ELF-1 (cell line): Measurements from ENCODE around the gene FAM53B.

Experiments used
- DNase-seq: peaks from one replicate; pipeline ENCODE4 v3.0.0-alpha.2; 2016; ENCODE audit warnings: low read depth, low spot score

Gene FAM53B

DNA sequence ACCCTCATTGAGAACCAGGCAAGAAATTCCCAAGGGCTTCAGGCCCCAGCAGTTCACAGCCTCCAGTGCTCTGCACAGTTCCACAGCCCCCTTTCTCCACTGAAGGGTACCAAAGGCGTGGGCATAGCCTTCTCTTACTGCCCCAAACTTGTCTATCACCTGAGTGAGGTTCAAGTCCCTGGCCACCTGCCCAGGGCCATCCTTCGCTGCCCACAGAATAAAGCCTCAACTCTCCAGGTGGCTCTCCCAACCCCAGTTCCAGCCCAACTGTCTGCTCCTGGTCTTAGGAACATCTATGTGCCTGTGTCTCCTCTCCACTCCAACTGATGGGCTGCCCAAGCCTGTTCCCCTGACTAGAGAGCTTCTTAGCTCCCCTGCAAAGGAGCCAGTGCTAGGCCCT, 79.1 kb downstream of the FAM53B start:
- DNase-seq = no peak

DNA sequence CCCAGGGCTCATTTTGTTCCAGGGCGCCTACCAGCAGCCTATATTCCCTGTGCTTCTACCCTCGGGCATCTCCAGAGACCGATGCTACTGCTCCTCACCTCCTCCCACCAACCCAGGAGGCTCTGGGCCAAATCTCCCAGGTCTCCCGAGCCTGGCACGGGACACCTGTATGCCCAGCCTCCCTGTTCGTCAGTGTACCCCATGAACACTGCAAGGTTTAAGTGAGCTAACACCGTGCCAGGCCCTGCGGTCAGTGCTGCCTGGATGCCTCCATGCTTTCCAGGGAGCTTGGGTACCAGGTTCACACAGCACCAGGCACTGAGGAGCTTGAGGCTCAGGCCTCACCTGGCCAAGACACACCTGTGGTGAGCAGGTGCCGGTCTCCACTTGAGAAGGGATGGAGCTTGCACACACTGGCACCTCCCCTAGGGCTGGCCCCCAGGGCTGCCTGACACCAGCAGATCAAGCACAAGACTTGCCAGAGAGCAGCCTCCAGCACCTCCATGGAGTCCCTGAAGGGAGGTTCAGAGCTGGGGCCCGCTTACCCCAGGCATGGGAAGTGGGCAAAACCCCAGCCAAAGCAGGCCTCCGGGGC, 80.3 kb downstream of the FAM53B start:
- DNase-seq = no peak

DNA sequence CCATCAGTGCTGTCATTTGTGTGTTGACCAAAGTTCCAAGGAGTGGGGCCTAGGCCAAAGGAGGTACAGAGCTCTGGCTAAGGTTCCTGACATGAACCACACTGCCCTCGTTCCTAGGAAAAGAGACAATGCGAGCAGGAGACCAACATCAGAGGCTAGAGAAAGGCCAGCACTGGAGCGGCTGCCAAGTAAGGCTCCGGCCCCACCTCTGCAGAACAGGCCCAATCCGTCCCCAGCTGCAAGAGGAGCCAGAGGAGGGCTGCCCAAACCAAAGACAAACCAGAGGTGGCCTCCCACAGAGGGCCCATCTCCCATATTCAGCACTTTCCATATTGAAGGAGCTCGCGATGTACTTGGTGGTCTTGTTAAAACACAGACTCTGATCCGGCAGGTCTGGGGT, 81.0 kb downstream of the FAM53B start:
- DNase-seq = no peak

DNA sequence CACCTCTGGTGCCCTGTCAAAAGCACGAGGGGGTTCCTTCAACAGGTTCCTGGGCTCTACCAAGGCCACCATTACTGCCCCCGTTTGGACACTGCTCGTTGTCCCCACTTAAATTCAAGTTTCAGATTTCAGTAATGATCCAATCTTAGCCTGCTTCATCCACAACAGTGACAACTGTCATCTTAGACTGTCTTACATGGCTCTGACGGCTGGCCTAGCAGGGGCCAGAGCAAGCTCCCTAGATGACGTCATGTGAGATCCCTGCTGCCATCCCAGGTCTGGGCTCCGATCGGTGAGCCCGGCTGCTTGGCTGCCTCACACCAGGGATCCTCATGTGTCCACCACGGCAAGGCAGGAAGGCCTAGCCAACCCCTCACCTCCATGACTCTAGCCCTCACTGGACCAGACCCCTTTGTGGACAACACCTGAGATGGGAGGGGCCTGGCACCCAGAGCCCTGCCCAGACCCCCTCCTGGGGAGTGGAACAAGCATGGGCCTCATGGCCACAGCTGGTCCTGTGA, 82.5 kb downstream of the FAM53B start:
- DNase-seq = no peak

DNA sequence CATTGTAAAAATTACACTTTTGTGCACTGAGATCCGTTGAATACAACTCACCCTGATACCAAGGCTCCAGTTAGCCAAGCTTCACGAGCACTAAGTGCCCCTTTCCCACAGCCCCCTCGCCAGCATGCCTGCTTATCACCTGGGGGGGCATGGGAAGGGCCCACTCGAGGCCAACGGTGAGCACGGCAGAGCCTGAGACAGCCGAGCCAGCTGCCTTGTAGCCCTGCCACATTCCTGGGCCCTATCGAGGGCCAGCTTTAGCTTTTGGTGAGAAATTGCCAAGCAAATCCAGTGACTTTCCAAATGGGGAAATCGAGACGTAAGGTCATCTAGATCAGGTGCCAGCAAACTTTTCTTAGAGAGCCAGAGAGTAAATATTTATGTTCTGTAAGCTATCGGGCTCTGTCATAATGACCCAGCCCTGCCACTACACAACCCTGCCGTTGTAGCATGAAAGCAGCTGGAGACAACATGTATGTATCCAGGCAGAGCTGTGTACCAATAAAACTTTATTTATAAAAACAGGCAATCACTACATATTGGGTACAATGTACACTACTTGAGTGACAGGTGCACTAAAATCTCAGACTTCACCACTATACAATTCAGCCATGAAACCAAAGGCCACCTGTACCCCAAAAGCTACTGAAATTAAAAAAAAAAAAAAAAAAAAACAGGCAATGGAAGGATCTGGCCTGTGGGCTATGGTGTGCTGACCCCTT, 83.6 kb downstream of the FAM53B start:
- no peak for DNase-seq

DNA sequence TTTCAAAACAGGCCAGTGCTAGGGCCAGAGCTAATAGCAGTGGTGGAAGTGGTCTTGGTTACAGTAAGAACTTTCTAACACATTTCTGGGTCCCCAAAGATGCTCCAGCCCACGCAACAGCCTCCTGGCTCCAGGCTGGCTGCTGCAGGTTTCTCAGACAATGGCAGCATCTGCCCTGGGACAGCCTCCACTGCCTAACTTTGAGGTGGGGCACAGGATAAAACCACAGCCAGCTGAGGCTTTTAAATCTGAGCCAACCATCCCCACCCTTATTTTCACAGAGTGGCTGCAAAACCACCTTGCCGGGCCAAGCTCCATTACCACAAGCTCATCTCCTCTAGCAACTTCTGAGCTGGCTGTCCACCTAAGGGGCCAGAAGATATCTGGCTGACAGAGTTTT, 84.8 kb downstream of the FAM53B start:
- DNase-seq = no peak

DNA sequence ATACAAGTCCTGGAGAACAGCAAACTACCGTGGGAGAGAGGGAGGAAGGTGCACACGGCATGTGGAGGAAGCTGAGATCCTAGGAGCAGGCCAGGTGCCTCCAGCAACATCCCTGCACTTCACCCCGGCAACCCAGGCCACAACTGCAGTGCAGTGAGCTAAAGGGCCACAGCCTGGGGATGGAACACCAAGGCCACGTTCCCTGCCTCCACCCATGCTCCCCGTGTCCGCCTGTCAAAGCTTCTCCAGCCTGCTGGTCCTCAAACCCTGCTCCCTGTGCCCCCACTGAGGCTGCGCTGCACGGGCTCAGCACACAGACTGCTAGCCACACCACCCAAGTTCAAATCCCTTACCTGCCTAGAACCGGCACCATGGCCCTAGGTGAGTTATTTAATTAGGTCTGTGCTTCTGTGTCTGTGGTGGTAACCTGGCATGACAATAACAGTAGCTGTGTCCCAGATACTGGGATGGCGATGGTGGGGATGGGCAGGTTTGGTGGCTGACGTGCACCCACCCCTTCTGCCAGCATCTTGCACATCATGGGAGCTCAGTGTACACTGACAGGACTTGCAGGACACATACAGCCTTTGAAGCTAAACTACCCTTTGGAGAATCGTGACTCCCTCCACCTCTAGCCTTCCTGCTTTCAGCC, 85.5 kb downstream of the FAM53B start:
- DNase-seq = no peak

DNA sequence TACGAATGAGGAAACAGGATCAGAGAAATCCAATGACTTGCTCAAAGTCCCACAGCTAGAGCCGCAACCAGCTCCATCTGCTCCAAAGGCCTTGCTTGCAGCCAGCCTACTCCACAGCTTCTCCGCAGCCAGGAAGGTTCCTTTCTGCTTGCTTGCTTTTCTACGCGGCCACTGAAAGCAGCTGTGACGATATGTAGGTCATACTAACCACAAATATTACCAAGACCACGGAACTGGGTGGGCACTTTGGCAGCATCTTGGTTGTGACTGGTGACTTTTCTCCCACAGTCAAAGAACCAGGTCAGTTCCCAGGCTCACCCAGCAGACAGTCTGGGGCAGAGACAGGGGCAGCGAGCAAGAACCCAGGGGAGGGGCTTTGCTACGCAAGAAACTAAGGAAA, 86.4 kb downstream of the FAM53B start:
- no peak for DNase-seq

DNA sequence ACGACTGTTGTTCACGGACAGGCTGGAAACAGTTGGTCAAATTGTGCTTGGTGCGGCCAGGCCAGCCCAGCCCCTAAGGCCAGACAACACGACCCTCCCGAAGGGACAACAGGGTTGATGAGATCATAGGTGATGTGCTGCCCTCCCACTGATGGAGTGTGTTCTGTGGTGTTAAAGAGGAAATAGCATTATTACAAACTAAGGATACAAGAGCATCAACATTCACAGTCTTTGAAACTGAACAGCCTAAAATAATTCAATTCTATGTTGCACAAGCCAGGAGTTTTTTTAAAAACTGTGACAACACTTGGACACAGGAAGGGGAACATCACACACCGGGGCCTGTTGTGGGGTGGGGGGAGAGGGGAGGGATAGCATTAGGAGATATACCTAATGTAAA, 87.6 kb downstream of the FAM53B start:
- DNase-seq = no peak

DNA sequence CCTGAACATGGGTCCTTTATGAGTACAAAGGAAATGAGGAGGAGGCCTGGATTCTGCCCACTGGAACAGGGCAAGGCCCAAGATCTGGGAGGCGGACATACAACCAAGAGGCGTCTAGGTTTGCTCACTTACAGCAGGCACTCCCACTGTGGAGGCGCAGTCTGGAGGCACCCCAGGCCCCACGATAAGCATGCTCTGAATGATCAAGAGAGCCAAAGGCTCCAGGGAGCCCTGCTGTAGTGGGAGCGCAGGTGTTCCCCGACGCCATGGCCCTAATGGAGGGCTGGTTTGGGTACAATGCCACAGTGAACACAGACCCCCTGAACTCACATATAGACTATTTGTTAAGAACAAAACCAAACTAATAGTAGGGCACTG, 88.1 kb downstream of the FAM53B start:
- no peak for DNase-seq

DNA sequence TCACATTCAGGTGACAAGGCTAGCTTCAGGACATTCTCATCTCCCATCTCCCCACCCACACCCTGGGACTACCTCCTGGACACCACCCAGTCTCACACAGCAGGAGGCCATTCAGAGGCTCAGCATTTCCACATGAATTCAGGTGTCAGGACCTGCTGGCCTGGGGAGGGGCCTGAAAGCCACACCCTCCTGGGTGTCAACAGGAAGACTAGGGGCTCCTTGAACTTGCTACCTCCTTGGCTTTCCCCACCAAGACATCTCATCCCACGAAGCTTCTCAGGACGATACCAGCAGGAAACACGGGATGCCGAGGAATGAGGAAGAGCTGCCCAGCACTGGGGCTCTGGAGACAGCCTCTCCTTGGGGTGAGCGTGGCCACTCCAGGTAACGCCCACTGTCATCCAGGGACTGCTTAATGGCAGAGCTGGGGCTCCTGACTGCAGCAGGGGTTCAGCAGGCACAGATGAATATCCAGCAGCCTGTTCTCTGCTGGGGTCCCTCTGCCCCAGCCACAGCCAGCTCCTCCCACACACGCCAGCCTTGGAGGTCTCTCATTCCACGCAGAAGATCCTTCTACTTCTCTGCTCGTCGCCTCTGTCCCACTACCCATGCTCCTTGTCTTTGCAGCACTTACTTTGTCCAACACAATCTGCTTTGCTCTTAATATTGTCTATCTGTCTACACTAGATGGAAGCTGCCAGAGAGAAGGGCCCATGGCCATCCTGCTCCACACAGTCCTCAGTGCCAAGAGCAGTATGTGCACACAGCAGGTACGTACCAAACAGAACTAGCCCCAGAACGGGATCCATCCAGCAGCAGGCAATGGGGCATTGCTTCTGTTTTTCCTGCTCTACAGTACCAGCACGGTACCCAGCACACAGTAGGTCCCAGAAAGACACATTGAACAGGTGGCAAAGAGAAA, 88.7 kb downstream of the FAM53B start:
- DNase-seq = no peak

DNA sequence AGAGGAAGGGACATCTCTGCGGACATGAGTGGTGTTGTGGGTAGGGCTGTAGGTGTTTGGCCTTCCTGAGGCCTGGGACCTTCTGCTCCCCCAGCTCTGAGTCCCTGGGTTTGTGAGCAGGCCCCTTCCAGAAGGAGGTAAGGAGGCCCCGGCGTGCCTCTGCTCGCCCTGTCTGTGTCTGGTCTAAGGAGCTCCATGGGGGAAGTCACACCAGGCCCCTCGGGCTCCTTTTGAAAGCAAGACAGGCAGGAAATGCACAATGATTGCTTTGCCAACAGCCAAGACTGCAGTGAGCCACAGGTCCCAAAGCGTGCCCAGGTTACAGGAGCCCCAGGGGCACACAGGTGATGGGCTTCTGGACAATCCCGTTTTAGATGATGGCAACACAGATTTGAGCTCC, 89.5 kb downstream of the FAM53B start:
- no peak for DNase-seq

DNA sequence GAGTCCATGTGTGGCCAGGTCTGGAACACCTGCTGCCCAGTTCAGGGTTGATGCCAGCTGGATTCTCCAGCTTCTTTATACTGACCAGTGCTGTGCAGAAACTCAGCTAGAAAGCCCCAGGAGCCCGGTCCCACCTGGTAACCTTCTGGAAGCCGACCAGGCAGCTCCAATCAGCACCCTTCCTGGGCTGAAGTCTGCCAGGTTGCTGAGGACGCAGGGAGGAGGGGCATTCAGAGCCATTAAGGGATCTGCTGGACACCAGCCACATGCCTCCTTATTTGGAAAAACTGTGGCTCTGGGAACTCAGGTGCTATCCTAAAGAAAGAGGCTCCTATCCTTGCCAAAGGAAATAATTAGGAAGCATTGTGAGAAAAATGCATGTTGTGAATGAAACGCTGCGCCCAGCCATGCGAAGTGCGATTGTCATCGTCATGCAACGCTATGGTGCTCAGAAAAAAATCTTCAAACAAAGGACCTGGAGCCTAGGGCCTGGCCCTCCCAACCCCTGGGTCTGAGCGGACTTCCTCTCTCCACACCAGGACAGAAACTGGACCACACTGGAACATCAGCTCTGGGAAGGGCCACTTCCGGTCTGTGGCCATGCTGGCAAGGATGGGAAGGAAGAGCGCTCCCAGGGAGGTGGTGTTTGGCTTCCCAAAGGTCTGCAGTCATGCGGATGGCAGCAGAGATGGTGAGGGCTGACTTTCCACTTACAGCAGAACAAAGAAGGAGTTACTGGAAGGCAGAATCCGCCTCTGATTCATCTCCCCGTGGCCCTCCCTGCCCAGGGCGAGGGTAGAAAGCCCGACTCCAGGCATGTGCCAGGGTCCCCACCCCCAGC, 90.1 kb downstream of the FAM53B start:
- no peak for DNase-seq

DNA sequence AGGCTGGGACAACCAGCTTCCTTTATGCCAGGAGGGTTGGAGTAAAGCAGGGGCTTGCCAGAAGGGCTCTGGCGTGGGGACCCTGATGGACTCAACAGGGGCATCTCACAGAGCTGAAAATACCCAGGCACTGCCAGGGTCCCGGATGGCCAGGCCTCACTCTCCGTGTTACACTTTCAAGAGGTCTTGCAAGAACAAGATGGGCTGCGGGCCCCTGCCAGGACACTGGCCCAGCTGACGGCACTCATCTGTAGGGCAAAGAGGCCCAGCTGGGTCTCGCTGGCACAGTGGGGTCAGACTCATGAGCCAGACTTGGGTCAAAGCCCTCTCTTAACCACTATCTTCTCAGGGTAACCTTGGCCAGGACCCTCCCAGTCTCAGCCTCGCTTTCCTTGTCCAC, 90.9 kb downstream of the FAM53B start:
- DNase-seq = no peak

DNA sequence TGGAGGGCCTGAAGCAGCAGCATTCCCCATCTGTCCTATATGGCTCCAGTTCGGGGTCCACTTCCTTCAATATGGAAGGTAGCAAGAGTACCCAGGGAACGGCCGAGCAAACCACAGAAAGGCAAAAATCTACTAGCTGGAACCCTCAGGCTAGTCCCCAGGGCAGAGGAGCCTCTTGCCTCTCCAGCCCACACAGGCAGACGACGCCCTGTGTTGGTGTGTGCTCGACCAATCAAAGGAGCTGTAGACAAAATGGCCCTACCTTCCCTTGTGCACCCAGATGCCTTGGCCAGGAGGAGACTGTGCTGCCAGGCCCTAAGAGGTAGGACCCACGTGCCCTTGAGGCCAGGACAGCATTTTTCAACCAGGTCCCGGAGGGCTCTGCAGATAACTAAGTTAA, 91.5 kb downstream of the FAM53B start:
- no peak for DNase-seq

DNA sequence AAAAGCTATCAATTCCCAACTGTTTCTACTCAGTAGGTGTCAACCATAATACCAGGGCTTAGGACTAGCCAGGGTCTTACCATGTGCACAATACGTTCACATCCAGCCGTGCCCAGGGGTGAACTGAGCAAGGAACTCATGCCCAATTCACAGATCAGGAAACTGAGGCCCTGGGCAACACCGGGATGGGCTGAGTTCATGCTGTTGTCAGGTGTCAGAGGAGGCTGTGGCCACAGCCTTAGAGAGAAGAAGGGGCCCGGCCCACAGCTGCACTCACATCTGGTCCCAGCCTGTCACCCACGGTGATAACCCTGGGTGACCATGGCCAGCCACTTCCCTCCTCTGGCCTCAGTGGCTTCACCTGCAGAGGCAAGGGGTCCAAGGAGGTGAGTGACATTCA, 92.0 kb downstream of the FAM53B start:
- DNase-seq = no peak

DNA sequence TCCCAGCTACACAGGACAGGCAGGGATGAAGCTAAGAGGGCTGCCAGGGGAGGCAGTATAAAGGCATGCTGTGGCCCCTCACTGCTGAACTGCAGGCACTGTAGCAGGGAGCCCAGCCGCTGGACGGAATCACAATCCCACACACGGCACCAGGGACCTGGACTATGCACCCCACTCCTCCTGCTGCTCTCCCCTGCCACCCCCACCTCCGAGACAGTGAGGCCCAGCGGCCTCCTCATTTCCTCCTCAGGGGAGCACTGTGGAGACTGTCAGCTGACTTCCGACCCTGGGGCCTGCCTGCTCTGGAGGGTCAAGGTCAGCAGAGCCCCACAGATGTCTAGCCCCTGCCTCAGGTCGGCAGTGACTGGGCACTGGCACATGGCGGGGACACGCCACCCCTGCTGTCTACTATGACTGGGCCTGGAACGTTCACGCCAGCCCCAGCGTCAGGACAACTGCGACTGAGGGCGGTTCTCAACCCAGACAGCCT, 92.7 kb downstream of the FAM53B start:
- DNase-seq = no peak

DNA sequence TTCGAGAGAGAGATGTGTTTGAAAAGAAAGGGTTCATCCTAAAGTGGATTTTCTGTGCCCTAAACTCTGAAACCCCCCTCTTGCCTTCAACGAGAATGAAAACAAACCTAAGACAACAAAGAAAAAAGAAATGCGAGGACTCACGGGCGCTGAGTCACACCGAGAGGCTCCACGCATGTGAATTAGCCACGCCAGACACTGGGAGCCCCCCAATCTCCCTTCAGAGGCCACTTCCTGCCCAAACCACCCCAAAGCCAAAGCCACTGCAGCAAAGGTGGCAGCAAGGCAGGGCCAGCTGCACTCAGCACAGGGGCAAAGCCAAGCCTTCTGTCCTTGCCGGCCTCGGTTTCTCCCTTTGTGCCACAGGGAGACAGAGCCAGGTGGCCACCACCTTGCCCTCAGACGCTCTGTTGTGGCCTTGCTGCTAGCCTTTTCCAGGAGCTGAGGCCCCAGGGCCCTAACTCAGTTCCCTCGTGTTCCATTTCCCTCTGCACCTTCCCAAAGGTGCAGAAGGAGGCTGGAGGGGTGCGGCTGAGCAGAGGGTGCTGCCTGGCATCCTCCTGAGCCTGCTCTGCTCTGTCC, 93.3 kb downstream of the FAM53B start:
- no peak for DNase-seq

DNA sequence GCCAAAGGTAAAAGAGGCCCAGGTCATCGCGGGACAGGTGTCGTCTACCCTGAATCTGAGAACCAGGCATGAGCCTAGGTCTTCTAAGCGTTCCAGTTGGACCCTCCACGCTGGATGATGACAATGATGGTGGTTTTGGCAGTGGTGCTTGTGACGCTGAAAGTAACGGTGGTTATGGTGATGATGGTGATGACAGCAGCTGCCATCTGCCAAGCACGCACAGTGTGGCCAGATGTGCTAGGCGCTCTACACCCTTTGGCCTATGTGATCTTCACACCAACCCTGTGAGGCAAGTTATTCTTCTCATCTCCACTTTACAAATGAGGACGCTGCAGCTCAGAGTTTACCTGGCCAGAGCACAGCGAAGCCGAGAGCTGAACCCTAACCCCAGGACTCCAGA, 93.9 kb downstream of the FAM53B start:
- DNase-seq = no peak

DNA sequence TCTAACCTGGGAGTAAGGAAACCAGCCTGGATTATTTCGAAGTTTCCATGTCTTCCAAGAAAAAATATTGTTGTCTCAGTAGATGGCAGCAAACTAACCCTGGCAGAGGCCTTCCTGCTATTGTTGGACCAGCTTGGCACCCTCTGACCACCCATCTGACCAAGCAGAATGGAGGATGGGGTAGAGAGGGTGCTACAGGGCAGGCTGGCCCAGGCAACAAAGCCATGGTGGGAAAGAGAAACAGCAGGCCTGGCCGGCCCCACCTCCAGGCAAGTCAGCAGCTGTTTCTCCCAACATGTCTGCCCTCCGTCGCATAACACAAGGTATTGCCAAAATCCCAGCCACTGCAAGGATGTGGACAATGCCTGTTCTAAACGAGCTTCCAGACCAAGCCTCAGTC, 95.0 kb downstream of the FAM53B start:
- no peak for DNase-seq

DNA sequence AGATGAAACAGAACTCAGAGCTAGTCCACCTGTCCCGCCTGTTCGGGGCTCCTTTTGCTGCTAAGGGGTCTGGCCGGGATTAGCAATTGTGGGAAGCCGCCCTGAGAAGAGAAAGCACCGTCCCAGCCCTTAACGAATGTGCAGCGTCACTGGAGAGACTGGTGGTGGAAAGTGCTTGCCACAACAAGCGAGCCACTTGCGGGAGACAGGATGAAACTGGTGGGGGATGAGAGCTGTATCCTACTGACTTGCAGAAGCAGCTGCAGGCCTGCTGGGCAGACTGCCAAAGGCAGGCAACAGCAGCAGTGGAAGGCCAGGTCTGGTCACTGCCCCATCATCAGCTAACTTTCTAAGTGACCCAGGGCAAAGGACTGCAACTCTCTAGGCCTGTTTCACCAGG, 95.4 kb downstream of the FAM53B start:
- no peak for DNase-seq
